ENCODE data around the gene CHMP1A. TPM values are rescaled to one million over a fixed set of nuclear protein-coding genes. Genes with fewer than 3 reads are reported as not detected.

Gene CHMP1A
- polyA plus RNA-seq, 1 donor (not counting 4 experiments of a cell fraction or from before 2014, with no cell fraction given) = 64.1 TPM

DNA sequence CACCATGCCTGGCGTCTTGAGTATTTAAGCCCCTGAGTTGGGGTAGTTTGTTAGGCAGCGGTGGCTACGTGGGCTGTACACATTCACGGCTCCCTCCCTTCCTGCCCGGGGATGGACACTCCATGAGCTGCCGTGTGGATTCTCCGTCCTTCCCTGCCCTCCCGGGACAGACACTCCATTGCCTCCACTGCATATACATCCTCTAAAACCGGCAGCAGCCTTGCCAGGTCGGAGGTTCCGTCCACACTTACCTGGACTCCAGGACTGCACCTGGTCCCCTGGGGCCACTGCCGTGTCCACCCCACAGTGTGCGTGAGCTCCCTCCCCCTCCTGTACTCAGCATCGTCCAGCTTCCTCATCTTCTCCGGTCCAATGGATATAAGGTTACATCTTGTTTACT lies 47.5 kb upstream of the CHMP1A start:
- H3K36me3 ChIP-seq (ENCODE audit: control insufficient read depth in 2 of 2, extremely low read depth in 1 of 2, insufficient read depth in 2 of 2, low read length in 2 of 2) = peaks cover 0 to 1% of the 10 kb centered on the region in 2 experiments
- H3K9me1 ChIP-seq (ENCODE audit: control insufficient read depth, extremely low read depth, insufficient read depth, low read length) = no peaks in the 10 kb centered on the region
- H3K9ac ChIP-seq (ENCODE audit: control insufficient read depth, extremely low read depth, insufficient read depth, low read length) = no peak overlapping the region
- no peaks in the 10 kb centered on the region for H4K20me1 ChIP-seq (ENCODE audit: control insufficient read depth, extremely low read depth, insufficient read depth, low read length)
- H3K27ac ChIP-seq (ENCODE audit: control insufficient read depth, insufficient read depth, low read length) = no peak overlapping the region
- no peaks in the 10 kb centered on the region for H3K9me3 ChIP-seq (ENCODE audit: control insufficient read depth, low read depth, low read length)
- FAIRE-seq (no peak), DNase-seq (ENCODE audit: low read depth, low spot score) (no peak)
- no peak overlapping the region for H3K4me3 ChIP-seq (ENCODE audit: control insufficient read depth in 2 of 3, extremely low read depth in 1 of 3, insufficient read depth in 2 of 3, low read depth in 1 of 3, low read length in 3 of 3)
- dilution Hi-C loops (cut with MboI; ENCODE audit: extremely low pct_ligation_motif_present, low sequenced_read_pairs) = no loop called here
- TF ChIP-seq EZH2 (IDR thresholded peaks at IDR 0.05; ENCODE audit: low read length) = no peak
- TF ChIP-seq, protein P1, sequence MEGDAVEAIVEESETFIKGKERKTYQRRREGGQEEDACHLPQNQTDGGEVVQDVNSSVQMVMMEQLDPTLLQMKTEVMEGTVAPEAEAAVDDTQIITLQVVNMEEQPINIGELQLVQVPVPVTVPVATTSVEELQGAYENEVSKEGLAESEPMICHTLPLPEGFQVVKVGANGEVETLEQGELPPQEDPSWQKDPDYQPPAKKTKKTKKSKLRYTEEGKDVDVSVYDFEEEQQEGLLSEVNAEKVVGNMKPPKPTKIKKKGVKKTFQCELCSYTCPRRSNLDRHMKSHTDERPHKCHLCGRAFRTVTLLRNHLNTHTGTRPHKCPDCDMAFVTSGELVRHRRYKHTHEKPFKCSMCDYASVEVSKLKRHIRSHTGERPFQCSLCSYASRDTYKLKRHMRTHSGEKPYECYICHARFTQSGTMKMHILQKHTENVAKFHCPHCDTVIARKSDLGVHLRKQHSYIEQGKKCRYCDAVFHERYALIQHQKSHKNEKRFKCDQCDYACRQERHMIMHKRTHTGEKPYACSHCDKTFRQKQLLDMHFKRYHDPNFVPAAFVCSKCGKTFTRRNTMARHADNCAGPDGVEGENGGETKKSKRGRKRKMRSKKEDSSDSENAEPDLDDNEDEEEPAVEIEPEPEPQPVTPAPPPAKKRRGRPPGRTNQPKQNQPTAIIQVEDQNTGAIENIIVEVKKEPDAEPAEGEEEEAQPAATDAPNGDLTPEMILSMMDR (optimal IDR thresholded peaks at IDR 0.05 in 1 of 3, IDR thresholded peaks at IDR 0.05 in 1 of 3, conservative IDR thresholded peaks at IDR 0.05 in 1 of 3; ENCODE audit: extremely low read depth in 1 of 3, insufficient read depth in 2 of 3, low read length in 3 of 3) = no peak
- H2AFZ ChIP-seq (ENCODE audit: control insufficient read depth, low read length) = no peak overlapping the region
- H3K4me2 ChIP-seq (ENCODE audit: control insufficient read depth, extremely low read depth, insufficient read depth, low read depth, low read length) = no peak overlapping the region
- H3K79me2 ChIP-seq (ENCODE audit: control insufficient read depth, insufficient read depth, low read length) = no peaks in the 10 kb centered on the region
- peaks cover 15% of the 10 kb centered on the region for H3K4me1 ChIP-seq (ENCODE audit: control insufficient read depth, extremely low read depth, insufficient read depth, low read length)
- no peaks in the 10 kb centered on the region for H3K27me3 ChIP-seq (ENCODE audit: control insufficient read depth, extremely low read depth, insufficient read depth, low read length)

DNA sequence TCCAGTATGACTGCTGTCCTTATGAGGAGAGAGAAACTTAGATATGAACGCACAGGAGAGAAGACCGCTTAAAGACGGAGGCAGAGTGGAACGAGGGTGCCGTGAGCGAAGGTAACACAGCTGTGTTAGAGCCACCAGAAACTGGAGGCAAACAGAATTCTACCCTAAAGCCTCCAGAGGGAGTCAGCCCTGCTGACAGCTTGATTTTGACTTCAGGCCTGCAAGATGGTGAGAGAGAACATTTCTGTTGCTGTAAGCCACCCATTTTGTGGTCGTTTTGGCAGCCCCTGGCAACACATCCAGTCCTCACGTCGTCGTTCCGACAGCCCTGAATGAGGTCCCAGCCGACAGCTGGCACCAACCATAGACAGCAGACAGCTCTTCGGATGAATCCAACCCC lies 46.8 kb upstream of the CHMP1A start:
- Histone ChIP-seq H3K79me2 (ENCODE audit: control insufficient read depth, insufficient read depth, low read length) (no peaks in the 10 kb centered on the region), H3K27ac (ENCODE audit: control insufficient read depth, insufficient read depth, low read length) (no peak overlapping the region)
- FAIRE-seq = no peak

More for the DNA sequence above, 46.8 kb upstream of the CHMP1A start:
- dilution Hi-C loops (cut with MboI; ENCODE audit: extremely low pct_ligation_motif_present, low sequenced_read_pairs) = no loop called here
- TF ChIP-seq, protein P1 (optimal IDR thresholded peaks at IDR 0.05 in 1 of 3, IDR thresholded peaks at IDR 0.05 in 1 of 3, conservative IDR thresholded peaks at IDR 0.05 in 1 of 3; ENCODE audit: extremely low read depth in 1 of 3, insufficient read depth in 2 of 3, low read length in 3 of 3) = no peak
- no peak for TF ChIP-seq EZH2 (IDR thresholded peaks at IDR 0.05; ENCODE audit: low read length)
- Histone ChIP-seq H2AFZ (ENCODE audit: control insufficient read depth, low read length) (no peak overlapping the region), H3K27me3 (ENCODE audit: control insufficient read depth, extremely low read depth, insufficient read depth, low read length) (no peaks in the 10 kb centered on the region), H3K36me3 (ENCODE audit: control insufficient read depth in 2 of 2, extremely low read depth in 1 of 2, insufficient read depth in 2 of 2, low read length in 2 of 2) (peaks cover 0 to 1% of the 10 kb centered on the region in 2 experiments), H3K9me1 (ENCODE audit: control insufficient read depth, extremely low read depth, insufficient read depth, low read length) (no peaks in the 10 kb centered on the region), H3K4me1 (ENCODE audit: control insufficient read depth, extremely low read depth, insufficient read depth, low read length) (peaks cover 19% of the 10 kb centered on the region), H4K20me1 (ENCODE audit: control insufficient read depth, extremely low read depth, insufficient read depth, low read length) (no peaks in the 10 kb centered on the region), H3K4me3 (ENCODE audit: control insufficient read depth in 2 of 3, extremely low read depth in 1 of 3, insufficient read depth in 2 of 3, low read depth in 1 of 3, low read length in 3 of 3) (no peak overlapping the region), H3K9me3 (ENCODE audit: control insufficient read depth, low read depth, low read length) (no peaks in the 10 kb centered on the region), H3K4me2 (ENCODE audit: control insufficient read depth, extremely low read depth, insufficient read depth, low read depth, low read length) (no peak overlapping the region), H3K9ac (ENCODE audit: control insufficient read depth, extremely low read depth, insufficient read depth, low read length) (no peak overlapping the region)
- no peak for DNase-seq (ENCODE audit: low read depth, low spot score)
